ENCODE results near the gene SLC2A1.

The SLC2A1 gene

DNA sequence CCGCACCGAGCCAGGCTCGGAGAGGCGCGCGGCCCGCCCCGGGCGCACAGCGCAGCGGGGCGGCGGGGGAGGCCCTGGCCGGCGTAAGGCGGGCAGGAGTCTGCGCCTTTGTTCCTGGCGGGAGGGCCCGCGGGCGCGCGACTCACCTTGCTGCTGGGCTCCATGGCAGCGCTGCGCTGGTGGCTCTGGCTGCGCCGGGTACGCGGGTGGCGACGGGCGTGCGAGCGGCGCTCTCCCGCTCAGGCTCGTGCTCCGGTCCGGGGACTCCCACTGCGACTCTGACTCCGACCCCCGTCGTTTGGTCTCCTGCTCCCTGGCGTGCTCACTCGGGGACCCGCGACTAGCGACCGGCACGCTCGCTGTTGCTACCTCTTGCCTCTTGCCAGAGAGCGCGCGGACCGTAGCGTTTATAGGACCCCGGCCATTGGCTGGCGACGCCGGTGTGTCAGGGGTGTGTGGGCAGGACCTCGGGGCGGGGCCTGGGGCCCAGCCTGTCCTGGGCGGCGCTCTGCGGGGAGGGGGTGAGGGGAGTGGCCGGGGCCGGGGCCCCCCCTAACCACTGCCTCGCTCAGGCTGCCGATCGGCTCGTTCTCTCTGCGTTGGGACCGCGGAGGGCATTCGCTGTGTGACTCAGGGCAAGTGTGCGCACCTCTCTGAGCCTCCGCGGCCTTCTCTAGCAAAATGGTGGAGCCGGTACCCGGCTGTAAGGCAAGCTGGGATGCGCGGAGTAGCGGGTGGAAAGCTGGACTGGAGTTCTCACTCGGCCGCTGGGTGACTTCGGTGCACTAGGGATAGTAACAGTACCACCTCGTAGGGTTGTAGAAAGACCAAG lies at the start of gene SLC2A1:
TSS of gene SLC2A1 (minus strand) at position 381 of the 832 bp plus-strand sequence. CDS start at position 164, 217 bp downstream.
- peak; percentile 93 for DNase-seq

DNA sequence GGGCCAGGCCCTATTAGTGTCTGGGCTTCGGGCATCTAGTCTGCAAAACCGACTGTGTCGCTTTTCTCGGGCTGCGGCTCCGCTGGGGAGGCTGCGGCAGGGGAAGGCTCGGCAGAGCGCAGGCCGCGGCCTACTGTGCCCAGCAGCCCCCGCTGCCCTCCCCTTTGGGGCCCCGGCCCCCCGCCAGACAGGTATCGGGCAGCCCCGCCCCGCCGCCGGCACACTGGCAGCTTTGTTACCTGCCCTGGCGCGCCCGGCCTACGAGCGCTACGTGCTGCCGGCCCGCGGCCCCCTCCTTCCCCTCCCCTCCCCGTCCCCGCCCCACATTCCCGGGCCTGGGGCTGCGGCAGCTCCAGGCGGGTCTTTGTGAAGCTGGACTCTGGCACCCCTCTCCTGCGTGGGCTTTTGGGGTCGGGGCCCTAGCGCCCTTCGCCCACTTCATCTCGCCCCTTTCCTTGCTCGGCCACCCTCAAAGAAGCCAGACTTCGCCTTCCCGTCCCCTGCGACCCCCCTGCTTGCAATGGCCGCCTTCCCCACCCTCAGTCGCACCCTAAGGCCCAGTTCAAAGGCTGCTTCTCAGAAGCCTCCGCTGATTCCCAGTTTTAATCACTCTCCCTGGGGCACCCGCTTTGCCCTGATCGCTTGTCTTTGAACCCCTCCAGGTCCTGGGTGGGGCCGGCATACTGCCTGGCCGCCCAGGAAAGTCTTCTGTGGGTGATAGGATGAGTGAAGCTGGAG lies 48.9 kb upstream of the SLC2A1 start:
- DNase-seq: no peak

DNA sequence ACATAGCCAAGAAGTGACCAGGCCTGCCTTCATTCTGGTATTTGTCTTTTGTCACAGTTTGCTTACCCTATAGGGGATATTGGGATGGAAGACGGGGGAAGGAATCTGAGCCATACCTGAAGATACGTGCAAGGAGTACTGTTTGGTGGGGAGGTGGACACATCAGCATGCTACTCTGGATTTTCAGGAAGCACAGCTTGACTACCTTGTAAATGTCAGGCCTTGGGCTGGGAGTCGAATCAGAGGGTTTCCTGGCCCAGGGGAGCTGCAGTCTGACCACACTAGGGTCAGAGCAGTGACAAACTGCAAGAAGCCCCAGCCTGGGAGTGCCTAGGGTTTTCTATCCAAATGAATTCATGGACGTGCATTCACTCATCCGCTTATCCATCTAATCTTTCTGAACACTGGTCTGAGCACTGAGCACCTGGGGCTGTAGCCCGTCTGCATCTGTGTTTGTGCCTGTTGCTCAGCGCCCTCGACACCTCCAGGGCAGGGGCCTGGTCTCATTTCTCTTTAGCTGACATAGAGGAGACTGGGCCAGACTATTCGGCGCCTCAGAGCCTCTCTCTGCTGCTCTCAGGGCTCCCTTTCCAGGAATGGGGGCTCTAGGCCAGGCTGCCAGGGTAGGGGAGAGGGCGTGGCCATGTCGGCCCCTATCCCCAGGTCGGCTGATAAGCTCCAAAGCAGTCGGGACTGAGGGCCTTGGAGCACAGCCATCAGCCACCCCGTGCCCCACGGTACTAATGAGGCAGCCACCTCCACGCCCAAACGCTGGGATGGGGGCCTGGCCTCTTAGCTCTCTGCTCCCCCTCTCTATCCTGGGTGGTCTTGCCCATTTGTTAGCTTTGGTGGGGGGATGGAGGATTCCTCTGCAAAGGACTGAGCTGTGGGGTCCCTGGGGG lies 47.0 kb upstream of the SLC2A1 start:
- DNase-seq: no peak

DNA sequence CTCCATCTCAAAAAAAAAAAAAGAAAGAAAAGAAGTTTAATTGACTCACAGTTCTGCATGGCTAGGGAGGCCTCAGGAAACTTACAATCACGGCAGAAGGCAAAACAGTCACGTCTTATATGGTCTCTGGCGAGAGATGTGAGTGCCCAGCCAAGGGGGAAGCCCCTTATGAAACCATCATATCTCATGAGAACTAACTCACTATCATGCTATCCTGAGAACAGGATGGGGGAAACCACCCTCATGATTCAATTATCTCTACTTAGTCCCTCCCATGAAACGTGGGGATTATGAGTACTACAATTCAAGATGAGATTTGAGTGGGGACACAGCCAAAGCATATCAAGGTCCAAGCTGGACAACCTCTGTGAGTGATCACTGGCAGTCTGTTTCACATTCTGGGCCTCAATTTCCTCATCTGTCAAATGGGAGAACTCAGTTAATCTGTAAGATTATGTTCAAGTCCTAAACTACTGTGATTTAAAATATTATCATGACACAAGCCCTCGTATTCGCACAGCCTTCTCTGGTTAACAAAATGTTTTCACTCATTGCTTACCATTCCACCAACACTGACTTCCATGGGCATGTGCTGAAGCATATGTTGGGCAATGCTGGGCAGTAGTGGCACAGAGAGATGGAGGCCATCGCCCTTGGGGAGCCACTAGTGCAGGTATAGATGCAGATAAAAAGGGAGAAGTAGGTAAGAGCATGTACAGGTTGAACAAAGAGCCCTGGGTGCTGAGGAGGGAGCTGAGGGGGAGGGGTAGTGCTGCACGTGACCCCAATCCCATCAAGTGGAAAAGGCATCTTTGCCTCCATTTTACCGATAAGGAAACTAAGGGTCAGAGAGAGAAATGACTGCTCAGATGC lies 46.2 kb upstream of the SLC2A1 start:
- DNase-seq: no peak

DNA sequence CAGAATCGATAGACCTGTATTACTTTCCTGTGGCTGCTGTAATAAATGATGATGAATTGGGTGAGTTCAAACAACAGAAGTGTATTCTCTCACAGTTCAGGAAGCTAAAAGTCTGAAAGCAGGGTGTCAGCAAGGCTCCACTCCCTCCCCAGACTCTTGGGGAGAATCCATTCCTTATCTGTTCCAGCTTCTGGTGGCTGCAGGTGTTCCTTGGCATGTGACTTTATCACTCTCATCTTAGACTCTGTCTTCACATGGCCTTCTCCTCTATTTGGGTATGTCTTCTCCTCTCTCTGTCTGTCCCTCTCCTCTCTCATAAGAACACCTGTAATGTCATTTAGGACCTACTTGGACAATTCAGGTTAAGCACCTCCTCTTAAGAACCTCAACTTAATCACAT lies 44.1 kb upstream of the SLC2A1 start:
- DNase-seq: no peak

DNA sequence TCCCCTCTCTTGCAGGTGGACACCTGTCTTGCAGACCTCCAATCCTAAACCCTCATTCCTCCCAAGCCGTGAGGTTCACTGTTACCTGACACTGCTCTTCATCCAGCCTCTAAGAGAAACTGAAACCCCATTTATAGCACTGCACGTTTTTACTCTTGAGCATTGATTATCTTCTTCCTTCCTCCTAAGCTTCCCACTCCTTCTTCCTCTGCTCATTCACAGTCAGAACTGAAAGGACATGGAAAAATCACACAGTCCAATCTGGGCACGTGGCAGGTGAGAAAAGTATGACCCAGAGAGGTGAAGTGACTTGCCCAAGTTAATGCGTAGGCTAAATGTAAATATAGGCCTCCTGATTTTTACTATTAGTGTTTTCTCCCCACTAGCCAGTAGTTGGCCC lies 43.4 kb upstream of the SLC2A1 start:
- no peak for DNase-seq

DNA sequence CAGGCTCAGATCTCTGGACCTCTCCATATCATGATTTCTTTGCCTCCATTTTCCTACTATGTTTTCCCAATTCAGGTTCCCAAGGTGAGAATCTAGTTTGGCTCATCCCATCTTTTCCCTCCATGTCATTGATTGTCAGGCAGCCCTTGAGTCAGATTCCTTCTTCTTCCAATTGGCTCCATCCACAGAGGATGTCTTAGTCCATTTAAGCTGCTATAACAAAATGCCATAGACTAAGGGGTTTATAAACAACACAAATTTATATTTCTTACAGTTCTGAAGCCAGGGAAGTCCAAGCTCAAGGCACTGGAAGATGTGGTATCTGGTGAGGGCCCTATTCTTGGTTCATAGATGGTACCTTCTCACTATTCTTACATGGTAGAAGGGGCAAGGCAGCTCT lies 42.8 kb upstream of the SLC2A1 start:
- no peak for DNase-seq

DNA sequence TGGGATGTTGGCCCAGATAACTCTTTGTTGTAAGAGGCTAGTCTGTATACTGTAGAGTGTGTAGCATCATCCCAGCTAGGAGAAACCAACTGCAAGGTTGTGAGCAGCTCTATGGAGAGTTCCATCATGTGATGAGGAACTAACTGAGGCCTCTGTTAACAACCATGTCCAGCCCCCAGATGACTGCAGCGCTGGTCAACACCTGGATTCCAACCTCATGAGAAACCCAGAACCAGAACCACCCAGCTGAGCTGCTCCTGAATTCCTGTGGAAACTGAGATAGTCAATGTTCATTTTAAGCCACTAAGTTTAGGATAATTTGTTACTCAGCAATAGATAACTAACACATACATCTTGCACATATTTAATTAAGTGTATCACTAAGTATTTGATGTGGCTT lies 41.6 kb upstream of the SLC2A1 start:
- DNase-seq: no peak

DNA sequence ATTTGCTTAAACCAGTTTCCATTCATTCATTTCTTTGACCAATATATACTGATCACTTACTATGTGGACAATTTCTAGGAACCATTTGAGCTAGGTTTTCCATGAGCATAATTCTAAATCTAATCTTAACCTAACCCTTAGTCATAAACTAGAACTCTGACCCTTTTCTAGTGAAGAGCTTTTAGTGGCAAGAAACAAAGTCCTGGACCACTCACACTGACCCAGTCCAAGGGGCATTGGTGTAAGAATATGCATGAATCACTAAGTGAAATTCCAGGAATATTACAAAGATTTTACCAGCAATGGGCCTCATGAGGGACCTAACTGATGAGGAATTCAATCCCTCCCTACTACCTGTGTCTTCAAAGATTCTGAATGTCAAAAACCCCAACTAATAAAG lies 40.6 kb upstream of the SLC2A1 start:
- no peak for DNase-seq

DNA sequence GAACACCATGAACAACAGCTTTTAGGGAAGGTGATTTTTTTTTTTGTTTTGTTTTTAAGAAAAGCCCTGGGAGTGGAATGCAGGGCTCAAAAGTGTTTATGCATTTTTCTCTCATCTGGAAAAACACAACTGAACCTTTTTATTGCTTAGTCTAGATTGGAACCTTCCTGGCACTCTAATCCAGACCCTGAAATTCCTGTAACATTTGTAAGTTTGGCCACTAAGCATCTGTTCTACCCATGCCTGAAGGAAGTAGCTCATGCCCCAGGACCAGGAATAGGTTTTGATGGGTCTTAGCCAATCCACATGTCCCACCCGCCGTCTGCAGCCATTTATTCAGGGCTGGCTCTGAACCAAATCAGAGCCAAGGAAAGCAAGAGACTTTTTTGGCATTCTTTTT lies 39.7 kb upstream of the SLC2A1 start:
- no peak for DNase-seq

DNA sequence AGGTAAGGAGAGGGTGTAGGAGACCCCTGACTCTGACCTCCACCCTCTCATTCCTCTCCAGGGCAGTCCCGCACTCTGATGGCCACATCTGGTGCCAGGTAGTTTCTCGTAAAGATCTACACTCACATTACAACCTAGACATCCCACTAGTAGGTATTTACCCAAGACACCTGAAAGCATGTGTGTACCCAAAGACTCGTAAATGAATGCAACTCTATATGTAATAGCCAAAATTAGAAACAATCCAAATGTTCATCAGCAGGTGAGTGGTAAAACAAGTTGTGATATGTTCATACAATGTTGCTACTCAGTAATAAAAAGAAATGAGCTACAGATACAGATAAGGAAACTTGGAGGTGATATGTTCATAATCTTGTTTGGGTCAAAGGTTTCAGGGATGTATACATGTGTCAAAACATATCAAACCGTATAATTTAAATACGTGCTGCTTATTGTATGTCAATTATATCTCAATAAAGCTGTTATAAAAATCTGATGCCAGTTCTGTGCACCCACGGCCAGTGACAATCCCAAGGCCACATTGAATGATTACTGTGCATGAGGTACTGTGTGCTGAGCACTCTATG lies 37.8 kb upstream of the SLC2A1 start:
- no peak for DNase-seq

DNA sequence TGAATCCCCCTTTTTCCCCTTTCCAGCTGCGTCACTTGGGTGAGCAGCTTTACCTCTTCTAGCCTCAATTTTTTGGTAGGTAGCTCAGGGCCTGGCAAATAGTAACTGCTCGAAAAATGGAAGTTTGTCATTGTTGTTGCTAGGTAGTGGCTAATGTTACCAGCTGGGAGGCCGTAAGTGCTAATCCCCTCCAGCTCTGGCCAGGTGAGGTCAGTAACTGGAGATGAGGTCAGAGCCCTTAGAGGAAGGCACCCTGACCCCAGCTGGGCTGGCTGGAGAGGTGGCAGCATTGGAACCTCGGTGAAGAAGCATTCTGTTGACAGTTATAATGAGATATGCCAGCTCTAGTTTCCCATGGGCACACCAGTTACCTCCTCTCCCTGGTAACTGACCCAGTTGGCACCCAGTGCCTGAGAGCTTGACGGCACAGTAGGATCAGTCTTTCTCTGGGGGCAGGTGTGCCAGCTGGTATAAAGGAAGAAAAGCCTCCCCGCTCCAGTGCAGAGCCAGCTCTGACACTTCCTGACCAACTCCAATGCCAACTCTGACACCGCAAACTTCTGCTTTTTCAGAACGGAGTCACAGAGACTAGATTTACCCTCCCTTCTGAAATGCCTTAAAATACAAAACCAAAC lies 35.0 kb upstream of the SLC2A1 start:
- DNase-seq: no peak

DNA sequence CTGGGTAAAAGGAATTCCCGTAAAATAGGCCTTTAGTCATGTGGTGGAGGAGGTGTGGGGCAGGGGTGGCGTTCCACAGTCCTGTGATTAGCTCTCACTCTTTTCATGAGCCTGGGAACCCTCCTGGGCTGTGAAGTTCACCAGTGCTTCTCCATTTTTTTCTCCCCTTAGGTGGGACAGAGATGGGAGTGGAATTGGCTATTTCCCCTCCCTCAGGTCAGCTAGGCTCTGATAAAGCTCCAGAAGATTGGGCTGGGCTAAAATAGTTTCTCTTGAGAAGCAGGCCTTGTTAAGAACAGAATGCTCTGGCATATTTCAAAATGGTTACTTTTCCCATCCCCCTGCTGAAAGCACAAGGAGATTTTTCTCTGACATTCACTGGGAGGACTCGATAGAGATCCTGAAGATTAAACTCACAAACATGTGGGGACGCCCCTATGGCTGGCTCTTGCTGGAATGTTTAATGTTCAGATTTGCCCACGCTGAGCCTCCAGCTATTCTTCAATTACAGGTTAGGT lies 33.4 kb upstream of the SLC2A1 start:
- DNase-seq: no peak

DNA sequence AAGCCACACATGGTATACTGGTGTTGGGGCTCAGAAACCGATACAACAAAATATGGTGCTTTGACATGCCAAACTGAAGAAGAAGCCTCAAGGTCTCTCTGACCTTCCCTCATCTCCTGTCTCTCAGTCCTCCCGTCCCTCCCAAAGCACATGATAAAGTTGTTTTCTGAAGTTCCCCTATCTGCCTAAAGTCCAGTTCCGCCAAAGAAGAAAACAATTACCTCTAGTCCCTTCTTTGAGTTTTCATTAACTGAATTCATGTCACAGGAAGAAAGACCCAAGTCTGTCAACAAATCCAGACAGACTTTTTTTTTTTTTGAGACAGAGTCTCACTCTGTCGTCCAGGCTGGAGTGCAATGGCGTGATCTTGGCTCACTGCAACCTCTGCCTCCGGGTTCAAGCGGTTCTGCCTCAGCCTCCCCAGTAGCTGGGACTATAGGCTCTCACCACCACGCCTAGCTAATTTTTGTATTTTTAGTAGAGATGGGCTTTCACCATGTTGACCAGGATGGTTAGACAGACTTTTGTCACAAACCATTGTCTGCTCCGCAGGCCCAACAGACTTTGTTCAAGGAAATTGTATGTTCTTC lies 32.2 kb upstream of the SLC2A1 start:
- DNase-seq: no peak

DNA sequence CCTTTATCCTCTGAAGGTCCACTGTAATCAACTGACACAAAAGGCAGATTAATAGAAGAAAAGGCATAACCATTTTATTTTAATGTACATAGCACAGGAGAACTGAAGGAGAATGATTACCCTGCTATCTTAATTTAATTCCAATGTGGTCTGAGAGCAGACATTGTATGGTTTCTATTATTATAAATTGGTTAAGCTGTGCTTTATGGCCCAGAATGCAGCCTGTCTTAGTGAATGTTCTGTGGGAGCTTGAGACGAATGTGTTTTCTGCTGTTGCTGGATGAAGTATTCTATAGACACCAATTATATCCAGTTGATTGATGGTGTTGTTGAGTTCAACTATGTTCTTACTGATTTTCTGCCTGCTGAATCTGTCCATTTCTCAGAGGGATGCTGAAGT lies 25.0 kb upstream of the SLC2A1 start:
- no peak for DNase-seq

DNA sequence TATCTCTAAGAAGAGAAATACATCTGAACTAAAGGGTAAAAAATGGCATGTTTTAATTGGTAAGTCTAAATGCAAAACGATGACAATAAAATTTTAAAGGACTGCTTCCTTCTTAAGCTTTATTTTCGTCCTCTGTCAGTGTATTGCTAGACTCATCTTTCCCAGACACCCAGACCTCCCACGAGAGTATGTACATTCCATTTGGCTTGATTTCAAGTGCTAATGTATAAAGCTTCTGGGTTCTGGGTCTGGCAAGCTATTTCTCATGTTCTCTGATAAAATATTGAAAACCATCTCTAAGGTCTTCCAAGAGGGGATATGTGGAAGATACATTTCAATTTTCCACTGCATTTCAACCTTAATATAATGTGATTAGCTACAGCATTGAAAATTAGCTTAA lies 24.6 kb upstream of the SLC2A1 start:
- no peak for DNase-seq

DNA sequence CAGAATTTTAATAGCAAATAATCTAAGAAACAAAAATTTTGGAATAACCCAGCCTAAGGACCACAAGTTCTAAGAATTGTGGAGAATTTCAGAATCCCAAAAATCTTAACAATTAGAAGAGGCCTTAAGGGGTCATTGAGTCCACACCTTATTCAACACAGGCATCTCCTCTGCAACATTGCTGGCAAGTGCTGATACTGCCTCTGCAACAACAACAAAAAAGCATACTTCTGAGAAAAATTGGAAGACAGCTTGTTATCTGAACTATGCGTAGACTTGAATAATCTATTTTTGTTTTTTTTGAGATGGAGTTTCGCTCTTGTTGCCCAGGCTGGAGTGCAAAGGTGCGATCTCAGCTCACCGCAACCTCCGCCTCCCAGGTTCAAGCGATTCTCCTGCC lies 24.0 kb upstream of the SLC2A1 start:
- DNase-seq: no peak

DNA sequence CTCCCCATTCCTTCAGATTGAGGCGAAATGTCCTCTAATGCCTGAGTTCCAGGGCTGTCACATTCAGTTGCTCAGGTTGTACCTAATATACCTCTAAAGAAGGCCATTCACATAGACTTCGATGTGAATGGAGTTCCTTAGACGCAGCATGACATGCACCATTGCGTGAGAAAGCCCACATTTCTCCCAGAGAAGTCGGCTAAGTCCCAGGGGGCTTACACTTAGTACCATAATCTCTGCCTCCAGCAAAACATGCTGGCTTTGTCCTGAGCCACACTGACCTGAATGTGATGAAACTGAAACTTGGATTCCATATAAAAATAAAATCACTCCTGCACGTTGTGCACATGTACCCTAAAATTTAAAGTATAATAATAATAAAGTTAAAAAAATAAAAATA lies 23.2 kb upstream of the SLC2A1 start:
- no peak for DNase-seq

DNA sequence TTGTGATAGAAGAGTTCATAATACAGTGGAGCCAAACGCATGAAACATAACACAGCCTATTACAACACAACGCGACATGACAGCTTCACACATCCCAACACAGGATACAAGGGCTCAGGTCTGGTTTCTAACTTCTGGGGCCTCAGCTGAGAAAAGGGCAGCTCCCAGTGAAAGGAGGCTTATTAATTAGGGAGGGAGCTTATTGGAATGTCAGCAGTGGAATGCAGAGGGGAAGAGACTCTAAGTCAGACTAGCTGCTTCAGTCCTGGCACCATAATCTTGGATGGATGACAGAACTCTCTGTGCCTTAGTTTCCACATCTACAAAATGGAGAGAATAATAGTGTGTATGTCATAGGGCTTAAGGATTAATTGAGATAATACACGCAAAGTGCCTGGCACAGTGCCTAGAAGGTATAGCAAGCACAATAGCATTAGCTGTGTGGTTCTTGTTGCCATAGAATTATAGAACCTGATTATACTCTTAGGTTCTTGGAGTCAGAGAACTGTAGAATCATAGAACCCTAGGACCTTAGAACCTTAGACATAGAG lies 22.7 kb upstream of the SLC2A1 start:
- DNase-seq: no peak

Measured in NCI-H1105 (cell line).